B cell (primary cell): ENCODE data around the gene NPFF. TPM values are rescaled to one million over a fixed set of nuclear protein-coding genes. Genes with fewer than 3 reads are reported as not detected.

ENCODE experiments used
- ATAC-seq: fragments of 200-7000 bp; cut with Tn5 transposase; one replicate; pipeline ENCODE4 v1.10.0; 2021; ENCODE audit warnings: low read depth, mild to moderate bottlenecking, moderate number of reproducible peaks, moderate library complexity
- CTCF ChIA-PET: fragments of 350-600 bp; sonication (Branson Sonifier 250); formaldehyde crosslinking; loops from one replicate; lab custom pipeline; 2021; ENCODE audit warnings: antibody characterized with exemption, inconsistent platforms; lab: Charles Lee
- POLR2A ChIA-PET: fragments of 350-600 bp; sonication (Branson Sonifier 250); formaldehyde crosslinking; loops from one replicate; lab custom pipeline; 2021; ENCODE audit warnings: antibody characterized with exemption; lab: Charles Lee
- DNase-seq: peaks from one replicate; pipeline ENCODE4 v3.0.0; 2013
- H2AFZ ChIP-seq: 2 replicates; pipeline ENCODE4 v1.6.1; 2012; ENCODE audit warnings: mild to moderate bottlenecking, low read depth, low read length; ENCODE audit not compliant: insufficient read depth, poor library complexity, severe bottlenecking
- H3K27ac ChIP-seq, 2 donors: 1 replicate in 1 of 2; 2 replicates in 1 of 2; pipeline ENCODE4 v1.5.1; 2012 to 2013; ENCODE audit warnings: low read length in 2 of 2, mild to moderate bottlenecking in 2 of 2, moderate library complexity in 1 of 2
- H3K27me3 ChIP-seq, 4 experiments: fragments of 200-600 bp in 1 of 4; sonication (generic) in 1 of 4; replicated peaks in 1 of 4; 1 replicate in 2 of 4; 2 replicates in 2 of 4; pipeline versions ENCODE4 v1.6.1 to v1.7.0; 2013 to 2016; ENCODE audit warnings: low read length in 3 of 4, mild to moderate bottlenecking in 2 of 4, mixed read lengths in 1 of 4, moderate library complexity in 1 of 4; ENCODE audit not compliant: insufficient read depth in 4 of 4, control insufficient read depth in 3 of 4; ENCODE audit errors: control extremely low read depth in 1 of 4
- H3K36me3 ChIP-seq, 2 experiments: replicated peaks in 1 of 2; 1 replicate in 1 of 2; 2 replicates in 1 of 2; pipeline versions ENCODE4 v1.6.1 to v1.7.1; 2013; ENCODE audit warnings: low read length in 1 of 2; ENCODE audit not compliant: insufficient read depth in 2 of 2, control insufficient read depth in 1 of 2; ENCODE audit errors: control extremely low read depth in 1 of 2, extremely low read depth in 1 of 2
- H3K4me1 ChIP-seq, 2 donors: fragments of 200-600 bp in 1 of 2; sonication (generic) in 1 of 2; 1 replicate in 1 of 2; 2 replicates in 1 of 2; pipeline versions ENCODE4 v1.5.1 to v1.6.1; 2013 to 2017; ENCODE audit warnings: low read length in 2 of 2; ENCODE audit not compliant: control insufficient read depth in 2 of 2, insufficient read depth in 2 of 2
- H3K4me2 ChIP-seq: replicated peaks from 2 replicates; pipeline ENCODE3; 2012; ENCODE audit warnings: mild to moderate bottlenecking, low read depth, low read length; ENCODE audit not compliant: poor library complexity, severe bottlenecking
- H3K4me3 ChIP-seq, 5 experiments: fragments of 200-600 bp in 1 of 5; sonication (generic) in 1 of 5; 1 replicate in 3 of 5; 2 replicates in 2 of 5; pipeline versions ENCODE4 v1.5.1 to v1.7.0; 2011 to 2016; ENCODE audit warnings: low read length in 4 of 5, mild to moderate bottlenecking in 4 of 5, low read depth in 2 of 5, control low read depth in 1 of 5, moderate library complexity in 1 of 5; ENCODE audit not compliant: insufficient read depth in 1 of 5; ENCODE audit errors: control extremely low read depth in 1 of 5, extremely low read depth in 1 of 5
- H3K79me2 ChIP-seq: fragments of 200-600 bp; sonication (generic); one replicate; pipeline ENCODE4 v1.6.0; 2016; ENCODE audit warnings: low read length; ENCODE audit not compliant: control insufficient read depth, insufficient read depth
- H3K9ac ChIP-seq: fragments of 200-600 bp; sonication (generic); 2 replicates; pipeline ENCODE4 v1.6.1; 2017; ENCODE audit warnings: mild to moderate bottlenecking, low read length, moderate library complexity
- H3K9me3 ChIP-seq, 3 donors: one replicate each; pipeline versions ENCODE4 v1.6.1 to v1.7.1; 2013; ENCODE audit warnings: low read length in 2 of 3; ENCODE audit not compliant: control insufficient read depth in 2 of 3, insufficient read depth in 1 of 3; ENCODE audit errors: control extremely low read depth in 1 of 3
- H4K20me1 ChIP-seq: 2 replicates; pipeline ENCODE4 v1.6.0; 2012; ENCODE audit warnings: mild to moderate bottlenecking, low read length; ENCODE audit not compliant: insufficient read depth, control insufficient read depth, poor library complexity, severe bottlenecking
- H3K27ac Mint-ChIP-seq: one replicate; pipeline ENCODE4 v1.8.0; 2021; ENCODE audit warnings: mixed read lengths
- H3K27me3 Mint-ChIP-seq: one replicate; pipeline ENCODE4 v1.8.0; 2021; ENCODE audit warnings: mixed read lengths
- H3K4me1 Mint-ChIP-seq: one replicate; pipeline ENCODE4 v1.8.0; 2021; ENCODE audit warnings: mixed read lengths
- H3K4me3 Mint-ChIP-seq: one replicate; pipeline ENCODE4 v1.8.0; 2021; ENCODE audit warnings: mixed read lengths
- H3K9me3 Mint-ChIP-seq: one replicate; pipeline ENCODE4 v1.8.0; 2022; ENCODE audit warnings: mixed read lengths; ENCODE audit not compliant: insufficient read depth
- EZH2 ChIP-seq: IDR thresholded peaks from 2 replicates; pipeline ENCODE4 v1.6.1; 2012; ENCODE audit warnings: borderline replicate concordance, low read depth, mild to moderate bottlenecking, moderate library complexity, low read length; ENCODE audit not compliant: insufficient read depth, poor library complexity, severe bottlenecking
- WGBS: methylation state at CpG from one replicate; pipeline ENCODE4 v1.1.5; 2013; ENCODE audit warnings: missing lambda C conversion rate; ENCODE audit not compliant: insufficient coverage; 5-methylcytosine and 5-hydroxymethylcytosine counted together
- intact Hi-C: fragments of 100-400 bp; cut with micrococcal nuclease; formaldehyde crosslinking; loops from one replicate; pipeline ENCODE4 v1.10.0; 2022
- polyA plus RNA-seq: library from polyadenylated mRNA; depleted of rRNA; stranded (reverse); fragments of >200 nt; gene quantifications from 2 replicates; pipeline ENCODE4 v1.2.3, GENCODE V29; 2012
- total RNA-seq, 2 donors: library from RNA; stranded (reverse); fragments of 120-200 nt in 1 of 2; gene quantifications; 1 replicate in 1 of 2; 2 replicates in 1 of 2; pipeline versions ENCODE4 v1.2.3 to v1.2.4, GENCODE V29; 2013 to 2022
- TF ChIP-seq, protein P1 (sequence below): fragments of 200-600 bp; IDR thresholded peaks from one replicate; pipeline ENCODE4 v1.8.0; 2022; ENCODE audit warnings: antibody characterized with exemption, mild to moderate bottlenecking

Gene NPFF
- total and polyA plus RNA-seq, 2 donors (not counting 1 experiment from before 2014, with no cell fraction given), result 0.34 TPM; not detected in 1

DNA sequence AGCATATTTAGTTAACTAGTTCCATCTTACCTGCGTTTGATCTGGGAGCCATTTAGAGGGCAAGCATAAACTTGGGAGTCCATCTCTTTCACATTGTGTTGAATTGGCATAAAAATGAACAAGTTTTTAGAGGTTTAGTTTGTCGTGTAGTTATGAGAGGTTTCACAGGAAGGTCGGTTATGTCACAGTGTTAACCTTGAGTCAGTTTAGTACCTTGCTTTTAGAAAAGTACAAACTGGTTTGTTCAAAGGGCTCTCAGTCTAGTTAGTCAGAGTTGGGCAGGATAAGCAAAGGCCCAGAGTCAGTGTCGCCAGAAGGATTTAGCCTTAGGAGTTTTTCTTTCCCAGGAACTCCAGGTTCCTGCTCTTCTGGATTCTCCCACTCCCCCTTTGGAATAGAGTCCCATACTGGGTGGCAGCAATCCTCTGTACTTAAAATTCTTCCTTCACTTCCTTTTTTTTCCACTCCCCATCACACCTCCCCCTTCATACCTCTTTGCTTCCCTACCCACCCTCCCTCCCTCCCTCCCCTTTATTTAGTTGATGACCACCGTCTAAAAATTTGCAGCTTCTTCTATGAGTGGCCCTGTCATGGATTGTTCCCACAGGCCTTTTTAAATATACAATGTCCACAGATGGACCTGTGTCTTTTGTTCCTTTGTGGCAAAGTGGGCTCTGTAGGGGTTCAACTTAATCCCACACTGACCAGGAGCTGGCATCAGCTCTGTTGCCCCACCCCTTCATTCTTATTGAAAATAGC, 43.3 kb downstream of the NPFF start:
- ChIA-PET POLR2A (interaction anchor here (1.0 kb wide), 1 partner anchor 84 kb away, joined by 5 read pairs; the partner anchor contains the start of gene SP1), CTCF (interaction anchor here (0.6 to 1.6 kb wide), 3 partner anchors 12 to 55 kb away, joined by 3 to 6 read pairs (median 5); no protein-coding TSS in a partner anchor)
- no peaks in the 10 kb centered on the region for H3K27me3 Mint-ChIP-seq
- peaks cover 16 to 100% of the 10 kb centered on the region in 2 experiments for H3K36me3 ChIP-seq
- 72% methylated on average over 3 of the region's 5 CpGs for WGBS
- no peaks in the 10 kb centered on the region for H3K27me3 ChIP-seq
- H4K20me1 ChIP-seq, result peaks cover 99% of the 10 kb centered on the region
- H3K9me3 Mint-ChIP-seq, result no peaks in the 10 kb centered on the region
- intact Hi-C loops, result no loop called here
- peaks cover 90% of the 10 kb centered on the region for H3K79me2 ChIP-seq
- no peak overlapping the region for H3K4me2 ChIP-seq
- no peak overlapping the region for H3K9ac ChIP-seq
- H3K27ac Mint-ChIP-seq, result no peak overlapping the region
- H3K4me3 ChIP-seq, result no peak overlapping the region
- no peak overlapping the region for H2AFZ ChIP-seq
- DNase-seq (no peak), ATAC-seq (no peak)
- no peak overlapping the region for H3K27ac ChIP-seq
- H3K9me3 ChIP-seq, result no peaks in the 10 kb centered on the region
- no peaks in the 10 kb centered on the region for H3K4me1 ChIP-seq
- H3K4me1 Mint-ChIP-seq, result peaks cover 8% of the 10 kb centered on the region
- no peak overlapping the region for H3K4me3 Mint-ChIP-seq
- TF ChIP-seq EZH2, result no peak
- TF ChIP-seq, protein P1, sequence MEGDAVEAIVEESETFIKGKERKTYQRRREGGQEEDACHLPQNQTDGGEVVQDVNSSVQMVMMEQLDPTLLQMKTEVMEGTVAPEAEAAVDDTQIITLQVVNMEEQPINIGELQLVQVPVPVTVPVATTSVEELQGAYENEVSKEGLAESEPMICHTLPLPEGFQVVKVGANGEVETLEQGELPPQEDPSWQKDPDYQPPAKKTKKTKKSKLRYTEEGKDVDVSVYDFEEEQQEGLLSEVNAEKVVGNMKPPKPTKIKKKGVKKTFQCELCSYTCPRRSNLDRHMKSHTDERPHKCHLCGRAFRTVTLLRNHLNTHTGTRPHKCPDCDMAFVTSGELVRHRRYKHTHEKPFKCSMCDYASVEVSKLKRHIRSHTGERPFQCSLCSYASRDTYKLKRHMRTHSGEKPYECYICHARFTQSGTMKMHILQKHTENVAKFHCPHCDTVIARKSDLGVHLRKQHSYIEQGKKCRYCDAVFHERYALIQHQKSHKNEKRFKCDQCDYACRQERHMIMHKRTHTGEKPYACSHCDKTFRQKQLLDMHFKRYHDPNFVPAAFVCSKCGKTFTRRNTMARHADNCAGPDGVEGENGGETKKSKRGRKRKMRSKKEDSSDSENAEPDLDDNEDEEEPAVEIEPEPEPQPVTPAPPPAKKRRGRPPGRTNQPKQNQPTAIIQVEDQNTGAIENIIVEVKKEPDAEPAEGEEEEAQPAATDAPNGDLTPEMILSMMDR, result no peak

- no peak overlapping the region for H2AFZ ChIP-seq
- Mint-ChIP-seq H3K4me3 (no peak overlapping the region), H3K9me3 (no peaks in the 10 kb centered on the region), H3K27me3 (no peaks in the 10 kb centered on the region), H3K27ac (no peak overlapping the region), H3K4me1 (peaks cover 8% of the 10 kb centered on the region)
- ChIA-PET POLR2A (no interaction called here), CTCF (no interaction called here)
- DNase-seq (no peak), ATAC-seq (no peak)
- H3K9ac ChIP-seq, result no peak overlapping the region
- peaks cover 91% of the 10 kb centered on the region for H3K79me2 ChIP-seq
- no peak overlapping the region for H3K4me2 ChIP-seq
- WGBS, result no CpG with 5 or more reads among the region's 3 CpGs
- H3K9me3 ChIP-seq, result no peaks in the 10 kb centered on the region
- no peak overlapping the region for H3K4me3 ChIP-seq
- peaks cover 98% of the 10 kb centered on the region for H4K20me1 ChIP-seq
- intact Hi-C loops, result no loop called here
- H3K36me3 ChIP-seq, result peaks cover 10 to 99% of the 10 kb centered on the region in 2 experiments
- TF ChIP-seq, protein P1, result no peak
- TF ChIP-seq EZH2, result no peak
- no peak overlapping the region for H3K27ac ChIP-seq
- no peaks in the 10 kb centered on the region for H3K27me3 ChIP-seq
- H3K4me1 ChIP-seq, result no peaks in the 10 kb centered on the region
Measured at GRCh38 chr12:53462935-53463334, 44.3 kb downstream of the NPFF start.
